Epithelial cell of prostate (primary cell): ENCODE measurements around the gene CFD.
A peak's percentile ranks its signal among the peaks of the same experiment; 100 is the strongest.
"Not testable (repeated sequence)": the region's sequence is repeated elsewhere in the genome, so short reads cannot be mapped to it uniquely, and the experiment has no call there.

Experiments used
- DNase-seq: peaks from one replicate; pipeline ENCODE4 v3.0.0-alpha.2; 2011; ENCODE audit warnings: low read depth, low spot score
- H3K27ac ChIP-seq: fragments of 450-650 bp; 2 replicates; pipeline ENCODE4 v1.5.1; 2017; ENCODE audit warnings: mild to moderate bottlenecking

CFD gene

GRCh38 chr19:850221-850978 lies 9.1 kb upstream of the CFD start:
- H3K27ac ChIP-seq = no peak overlapping the region
- no peak for DNase-seq

- no peak overlapping the region for H3K27ac ChIP-seq
- no peak for DNase-seq
These were observed 8.5 kb upstream of the CFD start for GRCh38 chr19:850979-851335.

- no peak for DNase-seq
- no peak within 1 kb of the TSS for H3K27ac ChIP-seq
These were observed 7.1 kb upstream of the CFD start, which contains the start of gene ELANE for GRCh38 chr19:852136-853013. TSS of gene ELANE (plus strand) at chr19:852303. CDS start at chr19:852329, 26 bp downstream.

GRCh38 chr19:853014-853585 lies 6.4 kb upstream of the CFD start:
- no peak overlapping the region for H3K27ac ChIP-seq
- no peak for DNase-seq

- H3K27ac ChIP-seq, DNase-seq: not testable (repeated sequence)
These were observed 5.7 kb upstream of the CFD start for GRCh38 chr19:853614-854220.

- no peak for DNase-seq
- H3K27ac ChIP-seq = no peak overlapping the region
These were observed 4.9 kb upstream of the CFD start for GRCh38 chr19:854549-854948.

GRCh38 chr19:855142-855541 lies 4.3 kb upstream of the CFD start:
- no peak for DNase-seq
- H3K27ac ChIP-seq = no peak overlapping the region

GRCh38 chr19:855566-856120 lies 3.8 kb upstream of the CFD start:
- no peak overlapping the region for H3K27ac ChIP-seq
- DNase-seq = no peak

- no peak overlapping the region for H3K27ac ChIP-seq
- no peak for DNase-seq
These were observed 1.2 kb upstream of the CFD start for GRCh38 chr19:858284-858683.

- no peak overlapping the region for H3K27ac ChIP-seq
These were observed 1.8 kb downstream of the CFD start for GRCh38 chr19:861141-861755.

GRCh38 chr19:861756-862580 lies 2.5 kb downstream of the CFD start:
- no peak for DNase-seq
- no peak overlapping the region for H3K27ac ChIP-seq

More at GRCh38 chr19:861141-861755, 1.8 kb downstream of the CFD start:
- DNase-seq = no peak

GRCh38 chr19:862581-863314 lies 3.3 kb downstream of the CFD start:
- DNase-seq = no peak

GRCh38 chr19:863315-863620 lies 3.8 kb downstream of the CFD start:
- DNase-seq = no peak
- no peak overlapping the region for H3K27ac ChIP-seq

More at GRCh38 chr19:862581-863314, 3.3 kb downstream of the CFD start:
- no peak overlapping the region for H3K27ac ChIP-seq

GRCh38 chr19:866769-867300 lies 7.4 kb downstream of the CFD start:
- no peak for DNase-seq
- no peak overlapping the region for H3K27ac ChIP-seq

- DNase-seq = no peak
- no peak overlapping the region for H3K27ac ChIP-seq
These were observed 7.9 kb downstream of the CFD start for GRCh38 chr19:867301-867793.

GRCh38 chr19:867855-868457 lies 8.5 kb downstream of the CFD start:
- H3K27ac ChIP-seq = no peak overlapping the region
- no peak for DNase-seq

GRCh38 chr19:868458-869244 lies 9.2 kb downstream of the CFD start:
- DNase-seq = no peak
- H3K27ac ChIP-seq = peak overlapping the region; percentile 46
